Measurements from ENCODE around the gene IQCE.

DNA sequence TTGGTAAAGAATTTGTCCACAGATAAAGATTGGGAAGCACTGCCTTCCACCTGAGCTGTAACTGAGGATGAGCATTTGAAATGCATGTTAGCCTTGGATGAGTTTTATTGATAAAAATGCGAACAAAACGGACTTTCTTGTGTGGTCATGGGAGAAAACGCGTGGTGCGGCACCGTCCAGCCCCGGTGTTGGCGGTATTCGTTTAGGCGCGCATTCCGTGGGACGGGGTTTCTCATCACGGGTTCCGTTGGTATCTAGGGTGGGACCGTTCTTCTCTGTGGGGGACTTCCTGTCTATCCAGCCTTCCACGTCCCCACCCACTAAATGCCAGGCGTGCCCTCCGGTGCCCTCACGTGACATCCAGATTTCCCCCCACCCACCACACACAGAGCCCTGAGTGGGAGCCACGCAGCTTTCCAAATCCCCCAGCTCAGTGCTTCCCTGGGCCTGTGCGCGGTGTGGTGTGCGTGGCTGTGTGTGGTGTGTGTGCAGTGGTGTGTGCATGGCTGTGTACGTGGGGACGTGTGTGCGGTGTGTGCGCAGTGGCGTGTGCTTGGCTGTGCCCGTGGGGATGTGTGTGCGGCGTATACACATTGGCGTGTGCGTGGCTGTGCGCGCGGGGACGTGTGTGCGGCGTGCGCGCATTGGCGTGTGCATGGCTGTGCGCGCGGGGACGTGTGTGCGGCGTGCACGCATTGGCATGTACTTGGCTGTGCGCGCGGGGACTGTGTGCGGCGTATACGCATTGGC lies 18.1 kb downstream of the IQCE start:
- TF ChIP-seq, protein P1, sequence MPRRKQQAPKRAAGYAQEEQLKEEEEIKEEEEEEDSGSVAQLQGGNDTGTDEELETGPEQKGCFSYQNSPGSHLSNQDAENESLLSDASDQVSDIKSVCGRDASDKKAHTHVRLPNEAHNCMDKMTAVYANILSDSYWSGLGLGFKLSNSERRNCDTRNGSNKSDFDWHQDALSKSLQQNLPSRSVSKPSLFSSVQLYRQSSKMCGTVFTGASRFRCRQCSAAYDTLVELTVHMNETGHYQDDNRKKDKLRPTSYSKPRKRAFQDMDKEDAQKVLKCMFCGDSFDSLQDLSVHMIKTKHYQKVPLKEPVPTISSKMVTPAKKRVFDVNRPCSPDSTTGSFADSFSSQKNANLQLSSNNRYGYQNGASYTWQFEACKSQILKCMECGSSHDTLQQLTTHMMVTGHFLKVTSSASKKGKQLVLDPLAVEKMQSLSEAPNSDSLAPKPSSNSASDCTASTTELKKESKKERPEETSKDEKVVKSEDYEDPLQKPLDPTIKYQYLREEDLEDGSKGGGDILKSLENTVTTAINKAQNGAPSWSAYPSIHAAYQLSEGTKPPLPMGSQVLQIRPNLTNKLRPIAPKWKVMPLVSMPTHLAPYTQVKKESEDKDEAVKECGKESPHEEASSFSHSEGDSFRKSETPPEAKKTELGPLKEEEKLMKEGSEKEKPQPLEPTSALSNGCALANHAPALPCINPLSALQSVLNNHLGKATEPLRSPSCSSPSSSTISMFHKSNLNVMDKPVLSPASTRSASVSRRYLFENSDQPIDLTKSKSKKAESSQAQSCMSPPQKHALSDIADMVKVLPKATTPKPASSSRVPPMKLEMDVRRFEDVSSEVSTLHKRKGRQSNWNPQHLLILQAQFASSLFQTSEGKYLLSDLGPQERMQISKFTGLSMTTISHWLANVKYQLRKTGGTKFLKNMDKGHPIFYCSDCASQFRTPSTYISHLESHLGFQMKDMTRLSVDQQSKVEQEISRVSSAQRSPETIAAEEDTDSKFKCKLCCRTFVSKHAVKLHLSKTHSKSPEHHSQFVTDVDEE (CRISPR knock-in tag; IDR thresholded peaks at IDR 0.05) = no peak
- TF ChIP-seq RARB (CRISPR knock-in tag; IDR thresholded peaks at IDR 0.05) (no peak), ARNTL (CRISPR knock-in tag; IDR thresholded peaks at IDR 0.05; ENCODE audit: borderline replicate concordance, low read depth) (no peak)
